ENCODE measurements around the gene CDK6. TPM values are rescaled to one million over a fixed set of nuclear protein-coding genes. Genes with fewer than 3 reads are reported as not detected.

CDK6 gene
- polyA plus RNA-seq, 1 donor: 22.4 TPM

DNA sequence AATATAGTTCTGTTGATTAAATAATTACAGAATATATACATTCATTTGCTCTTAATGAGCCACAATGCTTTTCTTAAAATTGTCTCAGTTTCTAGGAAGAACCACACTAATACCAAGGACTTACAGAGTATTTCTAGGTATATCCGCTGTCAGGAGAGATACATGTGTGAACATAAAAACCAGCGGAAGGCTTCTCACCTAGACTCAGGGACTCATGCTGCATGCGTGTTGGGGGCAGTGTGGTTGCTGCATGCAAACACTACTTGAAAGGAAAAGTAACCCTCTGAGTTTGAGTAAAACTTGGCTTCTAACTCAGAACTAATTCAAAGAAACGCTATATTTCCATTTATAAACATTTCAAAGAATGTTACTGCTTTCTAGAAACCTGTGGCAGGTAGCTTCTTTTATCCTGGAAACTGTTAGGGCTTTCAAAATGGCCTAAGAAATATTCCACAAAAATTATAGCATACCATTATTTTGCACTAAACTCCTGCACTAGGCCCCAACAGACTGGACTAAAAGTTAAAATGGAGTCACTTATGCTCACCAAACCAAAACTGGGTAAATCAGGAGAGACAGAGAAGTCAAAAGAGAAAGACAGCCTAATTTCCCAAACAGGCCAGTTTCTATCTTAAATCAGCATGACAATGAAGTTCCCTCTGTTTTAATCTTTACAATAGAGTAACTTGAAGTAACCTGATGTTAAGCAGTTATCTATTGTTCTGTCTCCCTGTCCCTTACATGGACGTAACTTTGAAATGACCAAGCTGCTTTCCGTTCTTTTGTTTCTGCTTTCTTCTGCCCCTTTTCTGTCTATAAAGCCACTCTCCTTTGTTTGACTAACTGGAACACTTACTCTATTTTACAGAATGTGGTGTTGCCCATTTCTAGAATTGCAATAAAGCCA lies 151.0 kb downstream of the CDK6 start:
- 97% methylated on average over 3 of the region's 6 CpGs for WGBS (ENCODE audit: insufficient coverage, low lambda C conversion rate)
- Histone ChIP-seq H3K27ac (ENCODE audit: low read length) (no peak overlapping the region), H3K9me3 (ENCODE audit: control insufficient read depth, low read depth, low read length) (peaks cover 4% of the 10 kb centered on the region), H3K4me1 (ENCODE audit: control insufficient read depth, insufficient read depth, low read length) (peaks cover 15% of the 10 kb centered on the region), H3K27me3 (ENCODE audit: control insufficient read depth, insufficient read depth, low read length) (no peaks in the 10 kb centered on the region), H3K36me3 (ENCODE audit: control insufficient read depth, insufficient read depth, low read length) (no peaks in the 10 kb centered on the region), H3K4me3 (ENCODE audit: low read length) (no peak overlapping the region)
- no peak for DNase-seq

DNA sequence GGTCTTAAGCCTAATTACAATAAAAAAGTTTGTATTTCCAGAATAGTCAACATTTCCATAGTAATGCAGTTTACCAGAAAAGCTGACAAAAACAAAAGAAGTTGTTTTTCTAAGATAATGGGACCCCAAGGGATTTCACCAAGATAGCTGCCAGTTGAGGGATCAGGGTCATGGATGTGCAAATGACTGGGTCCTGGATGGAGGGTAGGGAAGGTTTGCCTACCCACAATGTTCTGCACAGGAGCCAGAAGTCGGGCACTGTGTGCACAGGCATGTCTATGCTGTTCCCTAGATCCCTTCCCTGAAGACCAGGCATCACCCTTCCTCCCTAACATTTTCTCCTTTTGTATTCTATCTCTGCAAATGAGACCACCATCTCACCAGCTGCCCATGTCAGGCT lies 152.1 kb downstream of the CDK6 start:
- H3K27ac ChIP-seq (ENCODE audit: low read length): no peak overlapping the region
- H3K4me1 ChIP-seq (ENCODE audit: control insufficient read depth, insufficient read depth, low read length): peaks cover 15% of the 10 kb centered on the region
- DNase-seq: no peak
- H3K36me3 ChIP-seq (ENCODE audit: control insufficient read depth, insufficient read depth, low read length): no peaks in the 10 kb centered on the region
- WGBS (ENCODE audit: insufficient coverage, low lambda C conversion rate): no CpG with 5 or more reads among the region's 1 CpG
- H3K4me3 ChIP-seq (ENCODE audit: low read length): no peak overlapping the region
- H3K9me3 ChIP-seq (ENCODE audit: control insufficient read depth, low read depth, low read length): no peaks in the 10 kb centered on the region
- H3K27me3 ChIP-seq (ENCODE audit: control insufficient read depth, insufficient read depth, low read length): no peaks in the 10 kb centered on the region

DNA sequence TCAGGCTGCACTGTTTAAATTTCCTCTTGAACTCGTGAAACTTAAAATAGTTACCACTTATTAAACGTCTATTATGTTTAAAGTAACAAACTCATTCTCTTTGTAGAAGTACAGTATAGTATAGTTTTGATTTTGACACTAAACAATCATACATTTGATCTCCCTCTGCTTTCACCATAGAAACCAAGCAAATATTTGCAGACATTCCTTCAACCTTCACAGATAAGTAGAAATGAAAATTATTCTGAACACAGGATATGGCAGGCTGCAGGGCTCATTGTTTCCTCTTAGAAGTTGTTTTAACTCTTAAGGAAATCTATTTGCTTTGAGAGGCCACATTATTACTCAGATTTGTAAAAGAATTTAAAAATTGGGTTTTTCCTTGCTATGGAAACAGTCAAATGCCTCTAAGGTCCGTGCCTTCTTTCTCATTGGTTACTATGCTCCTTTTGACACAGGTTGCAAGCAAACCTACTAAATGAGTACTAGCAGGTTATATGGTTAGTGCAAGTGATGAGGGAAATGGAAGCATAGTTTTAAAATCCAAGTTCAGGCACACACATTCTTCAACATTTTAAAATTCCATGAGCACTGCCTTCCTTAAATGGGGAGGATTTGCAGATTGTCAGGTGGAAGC lies 153.4 kb downstream of the CDK6 start:
- WGBS (ENCODE audit: insufficient coverage, low lambda C conversion rate): 32% methylated on average over 2 of the region's 3 CpGs
- peak in 1 of 2 donors; percentile 46 for DNase-seq
- H3K27ac ChIP-seq (ENCODE audit: low read length): peak overlapping the region; percentile 47

GRCh38 chr7:92682330-92682729 lies 154.0 kb downstream of the CDK6 start:
- peak overlapping the region; percentile 15 for H3K27ac ChIP-seq (ENCODE audit: low read length)
- DNase-seq: peak in 1 of 2 donors; percentile 16
- no CpG with 5 or more reads among the region's 5 CpGs for WGBS (ENCODE audit: insufficient coverage, low lambda C conversion rate)

More for the DNA sequence above, 153.4 kb downstream of the CDK6 start:
- no peaks in the 10 kb centered on the region for H3K9me3 ChIP-seq (ENCODE audit: control insufficient read depth, low read depth, low read length)
- no peaks in the 10 kb centered on the region for H3K27me3 ChIP-seq (ENCODE audit: control insufficient read depth, insufficient read depth, low read length)
- no peaks in the 10 kb centered on the region for H3K36me3 ChIP-seq (ENCODE audit: control insufficient read depth, insufficient read depth, low read length)
- no peak overlapping the region for H3K4me3 ChIP-seq (ENCODE audit: low read length)
- peaks cover 15% of the 10 kb centered on the region for H3K4me1 ChIP-seq (ENCODE audit: control insufficient read depth, insufficient read depth, low read length)

GRCh38 chr7:92681633-92682032 lies 154.7 kb downstream of the CDK6 start:
- Histone ChIP-seq H3K4me3 (ENCODE audit: low read length) (no peak overlapping the region), H3K27ac (ENCODE audit: low read length) (no peak overlapping the region), H3K36me3 (ENCODE audit: control insufficient read depth, insufficient read depth, low read length) (no peaks in the 10 kb centered on the region), H3K9me3 (ENCODE audit: control insufficient read depth, low read depth, low read length) (no peaks in the 10 kb centered on the region), H3K4me1 (ENCODE audit: control insufficient read depth, insufficient read depth, low read length) (peaks cover 15% of the 10 kb centered on the region), H3K27me3 (ENCODE audit: control insufficient read depth, insufficient read depth, low read length) (no peaks in the 10 kb centered on the region)
- DNase-seq: no peak
- 100% methylated on average over 1 of the region's 5 CpGs for WGBS (ENCODE audit: insufficient coverage, low lambda C conversion rate)

More at GRCh38 chr7:92682330-92682729, 154.0 kb downstream of the CDK6 start:
- no peaks in the 10 kb centered on the region for H3K9me3 ChIP-seq (ENCODE audit: control insufficient read depth, low read depth, low read length)
- peaks cover 15% of the 10 kb centered on the region for H3K4me1 ChIP-seq (ENCODE audit: control insufficient read depth, insufficient read depth, low read length)
- no peak overlapping the region for H3K4me3 ChIP-seq (ENCODE audit: low read length)
- no peaks in the 10 kb centered on the region for H3K27me3 ChIP-seq (ENCODE audit: control insufficient read depth, insufficient read depth, low read length)
- H3K36me3 ChIP-seq (ENCODE audit: control insufficient read depth, insufficient read depth, low read length): no peaks in the 10 kb centered on the region

- DNase-seq: no peak
- peaks cover 15% of the 10 kb centered on the region for H3K4me1 ChIP-seq (ENCODE audit: control insufficient read depth, insufficient read depth, low read length)
- no peaks in the 10 kb centered on the region for H3K27me3 ChIP-seq (ENCODE audit: control insufficient read depth, insufficient read depth, low read length)
- WGBS (ENCODE audit: insufficient coverage, low lambda C conversion rate): no CpG with 5 or more reads among the region's 1 CpG
- H3K36me3 ChIP-seq (ENCODE audit: control insufficient read depth, insufficient read depth, low read length): no peaks in the 10 kb centered on the region
- no peaks in the 10 kb centered on the region for H3K9me3 ChIP-seq (ENCODE audit: control insufficient read depth, low read depth, low read length)
- no peak overlapping the region for H3K4me3 ChIP-seq (ENCODE audit: low read length)
- H3K27ac ChIP-seq (ENCODE audit: low read length): no peak overlapping the region
These were observed 155.9 kb downstream of the CDK6 start for GRCh38 chr7:92680442-92680841.

DNA sequence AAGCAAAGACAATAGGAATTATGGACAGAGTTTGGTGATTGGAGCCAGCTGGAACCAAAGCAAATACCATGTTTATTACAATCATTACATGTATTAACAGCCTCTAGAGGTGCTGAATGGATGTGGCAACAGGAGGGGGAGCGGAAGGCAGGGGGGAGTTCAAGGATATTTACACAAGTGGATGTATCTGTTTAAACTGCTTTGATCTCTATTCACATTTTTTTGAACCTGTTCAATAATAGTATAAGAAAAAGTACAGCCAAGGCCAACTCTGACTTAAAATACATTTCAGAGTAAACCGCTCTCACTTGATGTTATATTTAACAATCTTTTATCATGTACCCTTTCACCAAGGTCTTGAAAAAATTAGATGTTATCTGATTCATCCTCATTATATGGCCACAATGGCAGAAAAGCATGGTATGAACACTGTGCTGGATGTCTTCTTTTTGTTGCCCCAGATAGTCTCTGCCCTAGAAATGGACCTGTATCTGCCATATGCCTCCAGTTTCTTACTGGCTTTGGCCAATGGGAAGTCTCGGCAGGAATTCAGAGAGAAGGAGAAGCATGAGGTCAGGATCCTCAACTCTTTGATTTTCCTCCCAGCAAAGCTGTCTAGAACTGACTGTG lies 158.0 kb downstream of the CDK6 start:
- no CpG with 5 or more reads among the region's 3 CpGs for WGBS (ENCODE audit: insufficient coverage, low lambda C conversion rate)
- Histone ChIP-seq H3K4me3 (ENCODE audit: low read length) (no peak overlapping the region), H3K4me1 (ENCODE audit: control insufficient read depth, insufficient read depth, low read length) (peaks cover 13% of the 10 kb centered on the region), H3K9me3 (ENCODE audit: control insufficient read depth, low read depth, low read length) (no peaks in the 10 kb centered on the region), H3K27me3 (ENCODE audit: control insufficient read depth, insufficient read depth, low read length) (no peaks in the 10 kb centered on the region), H3K27ac (ENCODE audit: low read length) (no peak overlapping the region), H3K36me3 (ENCODE audit: control insufficient read depth, insufficient read depth, low read length) (no peaks in the 10 kb centered on the region)
- no peak for DNase-seq

- no peaks in the 10 kb centered on the region for H3K9me3 ChIP-seq (ENCODE audit: control insufficient read depth, low read depth, low read length)
- no peaks in the 10 kb centered on the region for H3K27me3 ChIP-seq (ENCODE audit: control insufficient read depth, insufficient read depth, low read length)
- H3K27ac ChIP-seq (ENCODE audit: low read length): no peak overlapping the region
- no peaks in the 10 kb centered on the region for H3K4me1 ChIP-seq (ENCODE audit: control insufficient read depth, insufficient read depth, low read length)
- no peak overlapping the region for H3K4me3 ChIP-seq (ENCODE audit: low read length)
- no peak for DNase-seq
- H3K36me3 ChIP-seq (ENCODE audit: control insufficient read depth, insufficient read depth, low read length): peaks cover 15% of the 10 kb centered on the region
These were observed 162.0 kb downstream of the CDK6 start for GRCh38 chr7:92674379-92674778.

DNA sequence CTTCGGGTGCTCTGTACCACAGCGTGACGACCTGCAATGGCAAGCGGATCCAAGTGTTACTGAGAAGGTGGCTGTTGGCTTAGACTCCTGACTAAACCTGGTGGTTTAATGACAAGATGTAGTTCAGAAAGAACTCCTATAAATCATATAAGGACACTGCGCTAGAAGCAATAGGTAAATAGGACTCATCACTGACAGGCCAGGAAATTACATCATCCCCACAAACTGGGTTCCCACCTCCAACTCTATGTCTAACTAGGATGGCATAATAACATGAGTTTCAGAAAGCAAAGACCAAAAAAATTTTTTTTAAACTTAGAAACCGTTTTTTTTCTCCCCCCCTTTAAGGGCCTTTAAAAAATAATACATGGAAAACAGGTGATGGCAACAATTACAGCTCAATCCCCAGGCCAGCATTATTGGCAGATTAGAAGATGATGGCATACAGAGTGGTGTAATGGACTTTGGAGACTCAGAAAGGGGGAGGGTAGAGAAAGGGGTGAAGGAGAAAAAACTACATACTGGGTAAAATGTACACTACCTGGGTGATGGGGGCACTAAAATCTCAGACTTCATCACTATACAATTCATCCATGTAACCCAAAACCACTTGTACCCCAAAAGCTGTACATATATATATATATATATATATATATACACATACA lies 164.7 kb downstream of the CDK6 start:
- Histone ChIP-seq H3K4me1 (ENCODE audit: control insufficient read depth, insufficient read depth, low read length) (no peaks in the 10 kb centered on the region), H3K4me3 (ENCODE audit: low read length) (no peak overlapping the region), H3K27me3 (ENCODE audit: control insufficient read depth, insufficient read depth, low read length) (no peaks in the 10 kb centered on the region), H3K27ac (ENCODE audit: low read length) (no peak overlapping the region), H3K9me3 (ENCODE audit: control insufficient read depth, low read depth, low read length) (no peaks in the 10 kb centered on the region), H3K36me3 (ENCODE audit: control insufficient read depth, insufficient read depth, low read length) (peaks cover 24% of the 10 kb centered on the region)
- no peak for DNase-seq
- 100% methylated on average over 1 of the region's 6 CpGs for WGBS (ENCODE audit: insufficient coverage, low lambda C conversion rate)

DNA sequence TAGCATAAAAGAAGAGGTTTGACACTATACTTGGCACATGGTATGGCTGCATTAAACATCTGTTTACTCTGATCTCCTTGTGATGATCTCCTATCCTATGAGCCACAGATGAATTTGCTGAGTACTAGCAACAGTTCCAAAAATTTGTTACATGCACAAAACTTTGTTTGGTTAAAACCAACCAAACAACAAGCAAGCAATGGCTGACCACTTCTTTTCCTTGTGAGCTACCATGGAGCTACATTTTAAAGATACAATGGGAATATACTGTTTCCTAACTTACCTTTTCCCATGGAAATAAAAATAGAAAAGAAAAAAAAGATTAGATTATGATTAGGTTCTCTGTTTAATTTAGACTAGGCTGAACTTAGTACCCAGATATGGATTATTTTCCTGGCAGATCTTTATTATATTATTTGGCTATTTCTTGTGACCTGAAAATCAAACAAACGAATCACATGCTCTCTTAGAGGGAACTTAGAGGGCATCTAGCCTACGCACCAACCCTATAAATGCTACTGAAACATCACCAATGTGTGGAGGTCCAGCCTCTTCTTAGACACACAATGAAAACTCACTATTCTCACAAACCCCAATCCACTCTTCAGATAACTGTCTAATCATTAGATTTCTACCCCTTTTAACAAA lies 166.0 kb downstream of the CDK6 start:
- DNase-seq: no peak
- WGBS (ENCODE audit: insufficient coverage, low lambda C conversion rate): 100% methylated on average over 1 of the region's 2 CpGs
- H3K4me1 ChIP-seq (ENCODE audit: control insufficient read depth, insufficient read depth, low read length): no peaks in the 10 kb centered on the region
- peaks cover 24% of the 10 kb centered on the region for H3K36me3 ChIP-seq (ENCODE audit: control insufficient read depth, insufficient read depth, low read length)
- no peak overlapping the region for H3K4me3 ChIP-seq (ENCODE audit: low read length)
- H3K27me3 ChIP-seq (ENCODE audit: control insufficient read depth, insufficient read depth, low read length): no peaks in the 10 kb centered on the region
- no peak overlapping the region for H3K27ac ChIP-seq (ENCODE audit: low read length)
- no peaks in the 10 kb centered on the region for H3K9me3 ChIP-seq (ENCODE audit: control insufficient read depth, low read depth, low read length)

Data from large intestine (tissue), 3 donors.